Bone marrow (tissue), 2 donors: Measurements from ENCODE around the gene UBTD1.
"Not testable (repeated sequence)": the region's sequence is repeated elsewhere in the genome, so short reads cannot be mapped to it uniquely, and the experiment has no call there.

ENCODE experiments used
- DNase-seq, 2 donors: peaks; one replicate each; lab custom pipeline; 2025; lab: John Stamatoyannopoulos, UW

The UBTD1 gene

GRCh38 chr10:97515271-97515978 lies 16.7 kb downstream of the UBTD1 start:
- DNase-seq, result no peak

- no peak for DNase-seq
These were observed 18.5 kb downstream of the UBTD1 start for GRCh38 chr10:97517096-97517750.

- DNase-seq, result no peak
These were observed 19.1 kb downstream of the UBTD1 start for GRCh38 chr10:97517778-97518300.

- DNase-seq, result no peak
These were observed 19.7 kb downstream of the UBTD1 start for GRCh38 chr10:97518301-97519043.

GRCh38 chr10:97519342-97519741 lies 20.6 kb downstream of the UBTD1 start:
- no peak for DNase-seq

- no peak for DNase-seq
These were observed 21.8 kb downstream of the UBTD1 start for GRCh38 chr10:97520520-97520919.

- DNase-seq, result no peak
These were observed 22.4 kb downstream of the UBTD1 start for GRCh38 chr10:97520978-97521761.

GRCh38 chr10:97522071-97522470 lies 23.3 kb downstream of the UBTD1 start:
- DNase-seq, result no peak

- DNase-seq, result no peak
These were observed 24.2 kb downstream of the UBTD1 start for GRCh38 chr10:97522937-97523336.

- DNase-seq, result no peak
These were observed 26.4 kb downstream of the UBTD1 start for GRCh38 chr10:97525086-97525485.

GRCh38 chr10:97525683-97526110 lies 27.0 kb downstream of the UBTD1 start:
- DNase-seq, result no peak

- DNase-seq, result not testable (repeated sequence)
These were observed 30.2 kb downstream of the UBTD1 start for GRCh38 chr10:97528876-97529275.

GRCh38 chr10:97529685-97530465 lies 31.2 kb downstream of the UBTD1 start:
- DNase-seq, result no peak

GRCh38 chr10:97531401-97531986 lies 32.8 kb downstream of the UBTD1 start:
- no peak for DNase-seq

- no peak for DNase-seq
These were observed 34.4 kb downstream of the UBTD1 start for GRCh38 chr10:97532935-97533671.

GRCh38 chr10:97533888-97534287 lies 35.2 kb downstream of the UBTD1 start:
- DNase-seq, result no peak

GRCh38 chr10:97534746-97535367 lies 36.1 kb downstream of the UBTD1 start:
- DNase-seq, result peak in 1 of 2 donors; percentile 59

GRCh38 chr10:97537186-97537869 lies 38.6 kb downstream of the UBTD1 start:
- DNase-seq, result no peak

- DNase-seq, result no peak
These were observed 39.7 kb downstream of the UBTD1 start for GRCh38 chr10:97538411-97538810.
